MV-4-11 (cell line): Measurements from ENCODE around the gene VPS45.

Source experiments
- DNase-seq: peaks from one replicate; lab custom pipeline; 2025; lab: John Stamatoyannopoulos, UW

VPS45 gene

GRCh38 chr1:150073516-150073915 lies 5.9 kb downstream of the VPS45 start:
- DNase-seq, result no peak

GRCh38 chr1:150076066-150076465 lies 8.5 kb downstream of the VPS45 start:
- no peak for DNase-seq

GRCh38 chr1:150076985-150077384 lies 9.4 kb downstream of the VPS45 start:
- DNase-seq, result no peak

- DNase-seq, result no peak
These were observed 13.2 kb downstream of the VPS45 start for GRCh38 chr1:150080784-150081183.

- no peak for DNase-seq
These were observed 14.9 kb downstream of the VPS45 start for GRCh38 chr1:150082494-150082893.

GRCh38 chr1:150083907-150084306 lies 16.3 kb downstream of the VPS45 start:
- DNase-seq, result no peak

- DNase-seq, result no peak
These were observed 17.8 kb downstream of the VPS45 start for GRCh38 chr1:150085406-150085805.

GRCh38 chr1:150087415-150087814 lies 19.8 kb downstream of the VPS45 start:
- DNase-seq, result no peak

- peak; percentile 78 for DNase-seq
These were observed 22.4 kb downstream of the VPS45 start for GRCh38 chr1:150089846-150090520.

GRCh38 chr1:150092180-150092791 lies 24.7 kb downstream of the VPS45 start:
- no peak for DNase-seq

- no peak for DNase-seq
These were observed 26.2 kb downstream of the VPS45 start for GRCh38 chr1:150093805-150094204.

- DNase-seq, result no peak
These were observed 27.2 kb downstream of the VPS45 start for GRCh38 chr1:150094734-150095265.

- DNase-seq, result no peak
These were observed 35.4 kb downstream of the VPS45 start for GRCh38 chr1:150102986-150103385.

- DNase-seq, result no peak
These were observed 38.8 kb downstream of the VPS45 start for GRCh38 chr1:150106341-150106740.

GRCh38 chr1:150109586-150109985 lies 42.0 kb downstream of the VPS45 start:
- no peak for DNase-seq

- DNase-seq, result no peak
These were observed 42.5 kb downstream of the VPS45 start for GRCh38 chr1:150110116-150110515.

GRCh38 chr1:150111670-150112069 lies 44.1 kb downstream of the VPS45 start:
- no peak for DNase-seq

GRCh38 chr1:150115121-150115520 lies 47.5 kb downstream of the VPS45 start:
- no peak for DNase-seq

- no peak for DNase-seq
These were observed 51.1 kb downstream of the VPS45 start for GRCh38 chr1:150118716-150119115.

- DNase-seq, result no peak
These were observed 53.8 kb downstream of the VPS45 start for GRCh38 chr1:150121236-150121862.

- DNase-seq, result no peak
These were observed 59.2 kb downstream of the VPS45 start for GRCh38 chr1:150126811-150127210.

- no peak for DNase-seq
These were observed 59.9 kb downstream of the VPS45 start for GRCh38 chr1:150127464-150127863.

- DNase-seq, result no peak
These were observed 60.3 kb downstream of the VPS45 start for GRCh38 chr1:150127868-150128267.
